TTC549 (cell line): ENCODE measurements around the gene MARCHF10.
"Not testable (repeated sequence)": the region's sequence is repeated elsewhere in the genome, so short reads cannot be mapped to it uniquely, and the experiment has no call there.

Experiments
- FAIRE-seq: peaks from 2 replicates; lab custom pipeline; 2012; peaks lifted over from hg19 to GRCh38; lab: Jason Lieb, UNC

Gene MARCHF10, protein sequence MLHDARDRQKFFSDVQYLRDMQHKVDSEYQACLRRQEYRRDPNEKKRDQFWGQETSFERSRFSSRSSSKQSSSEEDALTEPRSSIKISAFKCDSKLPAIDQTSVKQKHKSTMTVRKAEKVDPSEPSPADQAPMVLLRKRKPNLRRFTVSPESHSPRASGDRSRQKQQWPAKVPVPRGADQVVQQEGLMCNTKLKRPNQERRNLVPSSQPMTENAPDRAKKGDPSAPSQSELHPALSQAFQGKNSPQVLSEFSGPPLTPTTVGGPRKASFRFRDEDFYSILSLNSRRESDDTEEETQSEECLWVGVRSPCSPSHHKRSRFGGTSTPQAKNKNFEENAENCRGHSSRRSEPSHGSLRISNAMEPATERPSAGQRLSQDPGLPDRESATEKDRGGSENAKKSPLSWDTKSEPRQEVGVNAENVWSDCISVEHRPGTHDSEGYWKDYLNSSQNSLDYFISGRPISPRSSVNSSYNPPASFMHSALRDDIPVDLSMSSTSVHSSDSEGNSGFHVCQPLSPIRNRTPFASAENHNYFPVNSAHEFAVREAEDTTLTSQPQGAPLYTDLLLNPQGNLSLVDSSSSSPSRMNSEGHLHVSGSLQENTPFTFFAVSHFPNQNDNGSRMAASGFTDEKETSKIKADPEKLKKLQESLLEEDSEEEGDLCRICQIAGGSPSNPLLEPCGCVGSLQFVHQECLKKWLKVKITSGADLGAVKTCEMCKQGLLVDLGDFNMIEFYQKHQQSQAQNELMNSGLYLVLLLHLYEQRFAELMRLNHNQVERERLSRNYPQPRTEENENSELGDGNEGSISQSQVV

DNA sequence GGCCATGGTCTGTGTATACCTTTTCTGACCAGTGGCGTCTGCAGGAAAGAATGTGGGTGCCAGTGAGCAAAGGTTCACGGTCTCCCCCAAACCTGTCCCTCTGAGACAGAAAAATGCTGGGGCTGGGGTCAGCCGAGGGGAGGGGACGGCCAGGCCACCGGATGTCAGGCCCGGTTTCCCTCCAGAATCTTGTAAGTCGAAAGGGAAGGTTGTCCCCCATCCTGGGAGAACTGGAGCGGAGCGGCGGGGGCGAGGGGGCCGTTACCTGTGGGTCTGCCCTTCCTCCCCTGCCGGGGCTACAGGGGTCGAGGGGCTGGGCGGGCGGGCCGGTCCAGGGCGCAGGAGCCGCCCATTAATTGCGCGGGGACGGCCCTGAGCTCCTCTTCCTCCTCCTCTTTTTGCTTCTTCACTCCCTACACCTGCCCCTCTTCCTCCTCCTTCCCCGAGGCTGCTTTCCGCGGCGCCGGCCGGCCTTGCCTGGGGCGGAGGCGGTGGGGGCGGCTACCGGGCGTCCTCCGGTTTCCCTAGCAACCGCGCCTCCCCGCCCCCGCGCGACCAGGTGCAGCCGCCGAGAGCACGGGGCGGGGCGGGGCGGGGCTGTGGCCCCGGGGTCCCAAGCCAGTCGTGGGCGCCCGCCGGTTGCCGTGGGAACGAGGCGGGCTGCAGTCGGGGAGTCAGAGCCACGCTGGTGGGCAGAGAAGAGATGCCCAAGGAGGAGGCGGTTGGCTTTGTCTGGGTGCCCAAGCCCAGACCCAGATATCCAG lies at the start of gene MARCHF10:
Gene MARCHF10 (minus strand): TSS at position 503 of the 764 bp plus-strand sequence. CDS start 6,579 bp downstream, outside the sequence.
- no peak for FAIRE-seq

DNA sequence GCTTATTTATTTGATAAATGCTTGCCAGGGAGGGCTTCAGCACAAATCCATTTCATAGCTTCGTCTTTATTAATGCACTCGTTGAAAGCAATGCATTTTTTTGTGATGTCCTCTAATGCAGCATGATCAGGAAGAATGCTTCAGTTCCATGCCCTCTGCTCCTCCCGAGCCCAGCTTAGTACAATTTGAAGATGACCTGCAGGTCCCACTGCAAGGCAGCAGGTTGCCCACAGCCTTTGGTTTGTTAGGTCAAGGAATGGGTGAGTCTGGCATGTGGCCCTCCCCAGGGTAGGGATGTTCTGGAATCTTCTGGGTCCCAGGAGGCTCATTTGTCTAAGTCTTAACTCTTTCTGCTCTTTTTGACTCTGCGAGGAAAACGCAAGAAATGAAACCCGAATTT lies 49.4 kb upstream of the MARCHF10 start:
- no peak for FAIRE-seq

DNA sequence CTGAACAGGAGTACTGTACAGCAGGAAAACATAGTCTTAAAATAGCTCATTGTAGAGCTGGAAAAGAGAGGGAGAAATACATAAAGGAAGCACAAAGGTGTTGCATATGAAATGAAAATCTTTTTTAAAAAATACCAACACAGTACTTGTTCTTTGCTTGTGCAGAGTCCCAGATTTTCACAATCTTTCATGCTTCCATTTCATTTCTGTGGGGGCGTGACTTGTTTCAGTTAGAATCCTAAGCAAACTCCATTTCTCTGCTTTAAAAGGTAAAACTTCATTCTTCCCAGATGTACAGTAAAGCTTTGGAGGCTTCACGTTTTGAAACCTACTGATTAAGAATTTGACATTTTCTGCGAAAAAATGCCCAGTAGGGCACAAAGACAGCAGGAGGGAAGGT lies 48.5 kb upstream of the MARCHF10 start:
- FAIRE-seq: no peak

DNA sequence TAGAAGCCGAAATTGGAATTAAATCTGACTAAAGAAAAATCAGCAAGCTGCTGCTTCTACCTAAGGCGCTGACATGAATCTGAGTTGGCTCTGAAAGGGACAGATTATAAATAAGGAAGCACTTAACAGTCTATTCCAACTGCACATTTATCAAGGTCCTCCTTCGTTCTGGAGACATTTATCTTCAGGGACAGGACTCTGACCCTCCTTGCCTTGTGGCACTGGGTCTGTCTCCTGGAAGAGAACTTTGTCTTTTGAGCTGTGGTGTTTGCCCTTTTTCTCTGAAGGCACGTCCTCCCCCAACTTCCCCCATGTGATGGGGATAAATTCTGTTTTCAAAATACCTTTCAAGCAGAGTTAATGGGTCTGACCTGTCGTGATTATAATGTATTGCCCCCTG lies 47.0 kb upstream of the MARCHF10 start:
- FAIRE-seq: no peak

DNA sequence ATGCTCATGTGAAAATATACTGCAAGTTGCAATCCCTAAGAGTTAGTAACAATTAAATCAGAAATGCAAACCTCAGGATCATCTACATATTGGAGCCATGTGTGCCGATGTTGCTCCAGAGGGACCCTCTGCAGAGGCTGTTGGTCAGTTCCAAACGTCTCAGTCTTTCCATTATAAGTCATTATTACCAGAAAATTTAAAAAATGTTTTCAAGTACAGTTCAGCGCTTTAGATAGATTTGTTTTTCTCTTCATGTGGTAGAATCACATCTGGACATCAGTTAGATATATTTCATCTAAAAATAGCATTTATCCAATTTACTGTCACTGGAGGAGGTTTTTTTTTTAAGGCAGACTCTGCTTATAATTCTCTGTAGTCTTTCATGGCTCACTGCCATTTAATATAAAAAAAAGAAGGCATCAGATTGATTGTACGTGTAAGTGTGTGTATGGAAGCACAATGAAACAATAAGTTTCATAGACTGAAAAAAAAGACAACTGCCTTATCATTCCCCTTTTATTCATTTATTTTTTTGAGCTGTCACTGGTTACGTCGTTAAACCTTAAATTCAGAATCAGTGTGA lies 46.1 kb upstream of the MARCHF10 start:
- FAIRE-seq: no peak

DNA sequence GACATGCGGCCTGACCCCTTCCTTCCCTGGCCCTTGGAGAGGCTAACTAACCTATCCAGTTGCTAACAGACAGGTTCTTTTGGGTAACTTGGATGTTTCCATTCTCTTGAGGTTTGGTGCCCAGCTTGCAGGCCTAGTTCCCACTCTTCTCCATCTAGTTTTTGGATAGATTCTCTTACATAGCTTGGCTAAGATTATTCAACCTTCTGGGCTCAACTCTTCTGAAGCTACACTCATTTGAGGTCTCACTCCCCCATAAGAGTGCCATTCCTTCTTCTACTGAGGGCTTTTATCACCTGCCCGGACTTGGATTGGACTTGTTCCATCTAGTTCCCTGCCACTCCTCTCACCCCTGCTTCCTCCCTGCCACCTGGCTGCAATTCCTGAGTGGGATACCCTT lies 44.1 kb upstream of the MARCHF10 start:
- no peak for FAIRE-seq

DNA sequence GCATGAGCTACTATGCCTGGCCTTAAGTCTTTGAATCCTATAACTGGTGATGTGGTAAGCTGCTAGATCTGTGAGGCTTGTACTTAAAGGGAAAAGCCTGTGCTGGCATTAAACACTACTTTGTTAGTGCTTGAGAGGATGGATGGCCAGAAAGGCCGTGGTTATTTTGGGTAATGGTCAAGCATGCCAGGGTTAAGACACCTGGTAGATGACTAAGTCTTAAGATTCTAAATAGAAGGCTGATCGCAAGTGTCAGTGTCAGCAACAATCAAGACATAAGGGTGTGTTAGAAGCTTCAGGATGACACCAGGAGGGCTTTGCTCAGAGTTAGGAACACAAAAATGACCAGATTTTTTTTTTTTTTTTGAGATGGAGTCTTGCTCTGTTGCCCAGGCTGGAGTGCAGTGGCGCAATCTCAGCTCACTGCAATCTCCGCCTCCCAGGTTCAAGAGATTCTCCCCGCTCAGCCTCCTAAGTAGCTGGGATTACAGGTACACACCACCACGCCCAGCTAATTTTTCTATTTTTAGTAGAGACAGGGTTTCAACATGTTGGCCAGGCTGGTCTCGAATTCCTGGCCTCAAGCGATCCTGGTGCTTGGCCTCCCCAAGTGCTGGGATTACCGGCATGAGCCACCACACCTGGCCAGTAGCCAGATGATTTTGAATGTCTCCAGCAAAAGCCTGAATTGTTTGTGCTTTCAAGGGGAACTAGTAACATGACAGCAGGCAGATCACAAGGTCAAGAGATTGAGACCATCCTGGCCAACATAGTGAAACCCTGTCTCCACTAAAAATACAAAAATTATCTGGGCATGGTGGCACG lies 41.7 kb upstream of the MARCHF10 start:
- not testable (repeated sequence) for FAIRE-seq

DNA sequence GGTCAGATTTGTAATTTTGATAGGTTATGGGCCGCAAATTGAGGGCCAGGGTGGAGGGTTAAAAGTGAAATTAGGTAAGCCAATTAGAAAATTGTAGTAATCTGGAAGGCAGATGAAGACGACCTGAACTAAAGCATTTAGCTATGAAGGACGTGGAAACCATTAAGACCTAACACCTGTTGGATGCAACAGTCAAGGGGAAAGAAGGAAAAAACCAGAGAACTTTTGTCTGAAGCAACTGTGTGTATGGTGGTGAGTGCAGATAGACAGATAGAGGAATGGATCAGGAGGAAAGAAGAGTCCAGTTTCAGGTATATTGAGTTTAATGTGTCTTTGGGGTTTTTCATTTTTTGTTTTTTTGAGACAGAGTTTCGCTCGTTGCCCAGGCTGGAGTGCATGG lies 40.2 kb upstream of the MARCHF10 start:
- no peak for FAIRE-seq

DNA sequence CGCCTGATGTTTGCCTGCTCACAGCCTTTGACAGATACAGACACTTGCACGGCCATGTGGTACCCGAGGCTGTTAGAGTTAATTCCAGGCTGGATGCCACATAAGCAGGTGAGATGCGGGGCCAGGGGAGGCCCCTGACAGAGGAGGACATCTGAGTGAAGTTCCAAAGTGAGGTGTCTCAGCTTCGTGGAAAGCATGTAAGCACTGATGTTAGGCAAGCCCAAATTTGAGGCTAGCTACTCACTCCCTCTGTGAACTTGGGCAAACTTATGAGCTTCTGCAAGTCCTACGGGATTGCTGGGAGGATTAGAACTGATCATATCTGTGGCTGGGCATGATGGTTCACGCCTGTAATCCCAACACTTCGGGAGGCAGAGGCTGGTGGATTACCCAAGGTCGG lies 39.3 kb upstream of the MARCHF10 start:
- no peak for FAIRE-seq

DNA sequence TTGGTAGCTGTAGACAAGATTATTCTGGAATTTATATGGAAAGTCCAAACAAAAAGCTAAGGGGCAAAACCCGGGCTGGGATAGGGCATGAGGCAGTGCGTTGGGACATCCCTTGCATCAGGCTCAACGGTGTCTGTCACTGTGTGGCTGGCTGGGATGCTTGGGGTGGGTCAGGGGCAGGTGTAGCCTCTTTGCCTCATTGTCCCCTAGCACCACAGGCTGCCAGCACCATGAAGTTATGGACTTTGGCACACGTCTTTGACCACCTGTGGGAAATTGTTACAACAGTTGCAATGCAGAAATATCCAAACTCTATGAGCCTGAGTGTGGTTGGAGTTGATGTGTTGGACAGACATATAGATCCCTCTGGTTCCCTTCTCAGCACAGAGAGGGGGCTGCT lies 32.8 kb upstream of the MARCHF10 start:
- no peak for FAIRE-seq

DNA sequence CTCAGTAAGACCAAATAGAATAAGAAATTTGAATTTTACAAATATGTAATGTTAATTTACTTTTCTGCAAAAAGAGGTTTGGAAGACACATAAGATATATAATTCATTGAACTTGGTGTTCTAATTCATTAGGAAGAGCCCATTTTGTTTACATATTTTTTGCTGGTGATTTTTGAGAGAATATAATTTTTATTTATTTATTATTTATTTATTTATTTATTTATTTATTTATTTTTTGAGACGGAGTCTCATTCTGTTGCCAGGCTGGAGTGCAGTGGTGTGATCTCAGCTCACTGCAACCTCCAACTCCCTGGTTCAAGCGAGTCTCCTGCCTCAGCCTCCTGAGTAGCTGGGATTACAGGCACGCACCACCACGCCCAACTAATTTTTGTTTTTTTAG lies 25.7 kb upstream of the MARCHF10 start:
- FAIRE-seq: not testable (repeated sequence)

DNA sequence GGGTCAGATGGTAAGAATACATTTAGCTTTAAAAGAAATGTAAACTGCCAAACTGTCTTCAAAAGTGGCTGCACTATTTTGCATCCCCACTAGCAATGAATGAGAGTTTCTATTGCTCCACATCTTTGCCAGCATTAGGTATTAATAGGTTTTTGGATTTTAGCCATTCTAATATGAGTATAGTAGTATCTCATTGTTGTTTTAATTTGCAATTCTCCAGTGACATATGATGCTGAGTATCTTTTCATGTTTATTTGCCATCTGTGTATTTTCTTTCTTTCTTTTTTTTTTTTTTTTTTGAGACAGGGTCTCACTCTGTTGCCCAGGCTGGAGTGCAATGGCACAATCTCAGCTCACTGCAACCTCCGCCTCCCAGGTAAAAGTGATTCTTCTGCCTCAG lies 24.3 kb upstream of the MARCHF10 start:
- FAIRE-seq: no peak

DNA sequence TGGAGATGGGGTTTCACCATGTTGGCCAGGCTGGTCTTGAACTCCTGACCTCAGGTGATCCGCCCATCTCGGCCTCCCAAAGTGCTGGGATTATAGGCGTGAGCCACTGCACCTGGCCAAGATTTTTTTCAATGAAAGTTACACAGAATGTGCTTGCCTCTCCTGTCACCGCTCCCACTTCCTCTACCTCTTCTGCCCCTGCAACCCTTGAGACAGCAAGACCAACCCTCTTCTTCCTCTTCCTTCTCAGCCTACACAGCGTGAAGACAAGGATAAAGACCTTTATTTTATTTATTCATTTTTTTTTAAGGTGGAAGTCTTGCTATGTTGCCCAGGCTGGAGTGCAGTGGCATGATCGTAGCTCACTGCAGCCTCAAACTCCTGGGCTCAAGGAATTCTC lies 23.0 kb upstream of the MARCHF10 start:
- FAIRE-seq: not testable (repeated sequence)

DNA sequence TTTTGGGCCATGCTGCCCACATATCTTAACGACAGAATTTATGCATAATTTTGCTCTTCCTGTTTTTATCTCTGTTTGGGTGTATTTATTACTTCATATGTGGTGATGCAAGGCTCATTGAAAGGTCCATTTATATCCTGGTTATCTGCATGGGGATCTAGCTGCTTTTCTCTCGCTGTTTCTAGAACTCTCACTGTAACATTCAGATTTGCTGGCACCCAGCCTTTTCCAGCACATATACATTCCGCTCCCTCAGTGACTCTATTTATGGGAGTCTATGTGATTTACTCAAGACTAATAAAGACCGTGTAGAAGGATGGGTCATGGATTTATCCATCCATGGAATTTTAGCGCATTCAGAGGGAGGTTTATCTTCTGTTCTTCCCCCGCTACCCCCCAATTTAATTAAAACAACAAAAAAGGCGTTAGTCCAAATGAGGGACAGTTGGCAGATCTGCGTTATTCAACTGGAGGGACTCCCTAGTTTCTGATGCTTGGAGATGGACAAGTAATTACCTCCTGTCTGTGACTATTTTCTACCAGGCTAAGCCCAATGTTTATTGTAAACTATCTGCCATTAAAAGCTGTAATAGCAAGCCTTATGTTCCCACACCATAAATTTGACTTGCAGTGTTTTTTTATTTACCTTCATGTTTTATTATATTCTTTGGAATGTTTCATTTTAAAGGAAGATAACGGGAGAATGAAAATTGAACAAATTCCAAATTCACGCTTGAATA lies 19.8 kb upstream of the MARCHF10 start:
- FAIRE-seq: no peak

DNA sequence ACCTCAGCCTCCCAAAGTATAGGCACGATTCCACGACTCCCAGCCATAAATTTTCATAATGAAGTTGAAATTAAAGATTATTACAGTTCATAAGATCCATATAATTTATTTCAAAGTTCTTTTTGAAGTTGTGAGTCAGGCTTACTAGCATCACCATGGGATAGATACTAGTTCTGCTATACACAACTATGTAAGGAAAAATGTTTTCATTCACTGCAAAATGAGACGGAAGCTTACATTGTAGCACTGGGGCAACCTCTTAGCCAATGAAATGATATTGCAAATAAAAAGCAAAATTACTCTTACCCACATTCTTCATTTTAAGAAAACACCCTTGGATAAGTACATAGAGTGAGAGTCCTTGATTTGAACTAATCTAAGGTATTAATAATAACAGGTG lies 18.8 kb upstream of the MARCHF10 start:
- no peak for FAIRE-seq

DNA sequence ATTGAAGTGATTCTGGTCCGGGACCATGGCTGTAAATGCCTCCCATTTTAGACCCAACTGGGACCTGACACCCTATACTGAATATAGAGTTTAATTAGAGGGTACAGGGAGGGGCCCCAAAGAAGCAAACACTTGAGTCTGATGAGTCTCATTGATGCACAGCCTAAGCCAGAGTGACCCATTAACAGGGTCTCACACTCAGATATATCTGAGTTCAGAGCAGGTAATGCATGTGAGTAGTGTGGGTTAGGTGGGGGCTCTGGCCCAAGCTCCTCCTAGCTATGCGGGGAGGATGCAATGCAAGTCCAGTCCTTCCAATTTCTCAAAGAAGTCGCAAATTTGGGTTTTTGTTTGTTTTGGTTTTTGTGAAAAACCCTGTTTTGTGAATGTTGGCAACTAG lies 17.1 kb upstream of the MARCHF10 start:
- no peak for FAIRE-seq

DNA sequence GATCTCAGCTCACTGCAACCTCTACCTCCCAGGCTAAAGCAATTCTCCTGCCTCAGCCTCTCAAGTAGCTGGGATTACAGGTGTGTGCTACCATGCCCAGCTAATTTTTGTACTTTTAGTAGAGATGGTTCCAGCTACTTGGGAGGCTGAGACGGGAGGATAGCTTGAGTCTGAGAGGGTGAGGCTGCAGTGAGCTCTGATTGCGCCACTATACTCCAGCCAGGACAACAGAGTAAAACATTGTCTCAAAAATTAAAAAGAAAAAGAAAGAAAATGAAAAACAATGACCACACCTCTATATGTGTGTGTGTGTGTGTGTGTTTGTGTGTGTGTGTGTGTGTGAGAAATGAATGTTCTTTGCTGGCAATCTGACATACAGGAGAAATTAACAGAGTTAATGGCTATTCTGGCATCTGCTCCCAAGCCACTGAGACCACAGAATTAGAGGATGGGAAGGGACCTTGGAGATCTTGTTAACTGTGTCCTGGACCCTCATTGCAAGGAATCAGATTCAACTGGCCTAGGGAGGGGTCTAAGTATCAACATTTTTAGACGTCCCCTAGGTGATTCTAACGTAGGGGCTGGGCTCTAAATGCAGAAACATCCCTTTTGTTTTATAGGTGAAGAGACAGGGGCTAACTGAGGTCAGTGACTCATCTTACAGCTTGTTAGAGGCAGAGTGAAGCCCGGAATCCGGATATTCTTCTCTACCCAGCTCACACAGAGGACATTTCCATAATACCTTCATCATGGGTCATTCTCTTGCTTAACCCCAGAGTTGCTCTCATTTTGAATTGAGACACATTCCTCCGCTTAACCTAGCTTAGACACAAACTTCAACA lies 16.4 kb upstream of the MARCHF10 start:
- no peak for FAIRE-seq

DNA sequence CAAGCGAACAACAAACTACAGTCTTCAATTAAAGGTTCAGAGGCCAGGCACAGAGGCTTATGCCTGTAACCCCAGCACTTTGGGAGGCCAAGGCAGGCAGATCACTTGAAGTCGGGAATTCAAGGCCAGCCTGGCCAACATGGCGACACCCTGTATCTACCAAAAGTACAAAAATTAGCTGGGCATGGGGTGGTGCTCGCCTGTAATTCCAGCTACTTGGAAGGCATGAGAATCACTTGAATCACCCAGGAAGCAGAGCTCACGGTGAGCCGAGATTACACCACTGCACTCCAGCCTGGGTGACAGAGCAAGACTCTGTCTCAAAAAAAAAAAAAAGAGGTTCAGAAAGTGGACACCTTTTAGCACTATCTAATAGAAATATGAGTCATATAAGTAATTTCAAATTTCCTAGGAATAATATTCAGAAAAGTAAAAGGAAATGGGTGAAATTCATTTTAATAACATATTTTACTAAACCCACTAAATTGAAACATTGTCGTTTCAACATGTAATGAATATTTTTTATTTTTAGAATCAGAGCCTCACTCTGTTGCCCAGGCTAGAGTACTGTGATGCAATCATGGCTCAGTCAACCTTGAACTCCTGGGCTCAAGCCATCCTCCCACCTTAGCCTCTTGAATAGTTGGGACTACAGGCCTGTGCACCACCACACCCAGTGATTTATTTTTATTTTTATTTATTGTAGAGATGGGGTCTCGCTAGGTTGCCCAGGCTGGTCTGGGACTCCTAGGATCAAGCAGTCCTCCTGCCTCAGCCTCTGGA lies 15.2 kb upstream of the MARCHF10 start:
- FAIRE-seq: no peak
